HepG2 (cell line): ENCODE measurements around the gene SLC24A4.

Experiments used
- HNRNPH1 ChIP-seq: fragments of 200-400 bp; formaldehyde crosslinking; optimal IDR thresholded peaks from 2 replicates; pipeline ENCODE3; 2017; ENCODE audit warnings: mild to moderate bottlenecking, low read depth, low read length
- POLR2AphosphoS5 ChIP-seq: IDR thresholded peaks from 2 replicates; pipeline ENCODE4 v1.6.1; 2012; ENCODE audit warnings: low read depth, low read length
- SIN3A ChIP-seq: IDR thresholded peaks from 2 replicates; pipeline ENCODE4 v1.6.1; 2011; ENCODE audit warnings: low read depth, mild to moderate bottlenecking, control low read depth, low read length, borderline replicate concordance
- ZFP36L2 ChIP-seq: sonication (generic); formaldehyde crosslinking; IDR thresholded peaks from 2 replicates; pipeline ENCODE4 v1.4.0; 2020; ENCODE audit warnings: missing genetic modification reagents
- ZNF337 ChIP-seq: sonication (generic); formaldehyde crosslinking; IDR thresholded peaks from 2 replicates; pipeline ENCODE4 v1.5.1; 2020; ENCODE audit warnings: missing genetic modification reagents, low read depth, mild to moderate bottlenecking, borderline replicate concordance
- ZNF598 ChIP-seq: sonication (generic); formaldehyde crosslinking; IDR thresholded peaks from 2 replicates; pipeline ENCODE4 v1.5.1; 2020; ENCODE audit warnings: mild to moderate bottlenecking, missing genetic modification reagents, borderline replicate concordance
- TF ChIP-seq, protein P1 (sequence below): sonication (generic); formaldehyde crosslinking; IDR thresholded peaks from 2 replicates; pipeline ENCODE4 v1.5.0; 2020; ENCODE audit warnings: mild to moderate bottlenecking, missing genetic modification reagents, moderate library complexity
- TF ChIP-seq, protein P2 (sequence below), 2 experiments: IDR thresholded peaks; 2 replicates each; pipeline ENCODE4 v1.6.1; 2011 to 2012; ENCODE audit warnings: low read length in 2 of 2, borderline replicate concordance in 1 of 2, low read depth in 1 of 2, mild to moderate bottlenecking in 1 of 2, moderate library complexity in 1 of 2
- TF ChIP-seq, protein P3 (sequence below): IDR thresholded peaks from 2 replicates; pipeline ENCODE4 v1.6.1; 2016; ENCODE audit warnings: low read depth

DNA sequence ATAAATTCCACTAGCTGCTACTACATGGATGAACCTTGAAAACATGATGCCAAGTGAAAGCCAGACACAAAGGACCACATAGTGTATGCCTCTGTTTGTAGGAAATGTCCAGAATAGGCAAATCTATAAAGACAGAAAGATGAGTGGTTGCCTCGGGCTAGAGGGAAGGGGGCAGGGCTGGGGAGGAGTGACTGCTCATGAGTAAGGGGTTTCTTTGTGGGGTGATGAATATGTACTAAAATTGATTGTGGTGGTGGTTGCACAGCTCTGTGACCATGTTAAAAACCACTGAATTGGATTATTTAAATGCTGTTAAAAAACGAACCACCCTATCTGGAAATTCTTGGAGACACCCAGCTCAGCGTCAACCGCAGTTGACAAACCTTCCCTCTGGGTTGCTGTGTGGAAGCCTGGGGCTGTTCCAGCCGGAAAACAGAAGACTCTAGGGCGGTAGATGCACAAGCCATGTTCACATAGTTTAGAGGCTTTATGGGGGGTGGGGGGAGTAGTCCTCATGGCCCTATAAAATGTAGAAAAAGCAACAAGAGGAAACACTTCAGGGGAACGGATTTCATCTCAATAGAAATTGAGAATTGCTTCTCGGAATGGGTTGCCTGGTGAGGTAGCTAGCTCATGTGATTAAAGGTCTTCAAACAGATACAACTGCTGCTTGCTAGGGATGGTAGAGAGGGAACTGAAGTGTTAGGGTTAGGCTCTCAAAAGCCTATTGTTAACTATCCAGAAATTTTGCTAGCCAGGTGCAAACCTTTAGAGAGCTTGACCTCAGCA lies 220.0 kb downstream of the SLC24A4 start:
- TF ChIP-seq, protein P1, sequence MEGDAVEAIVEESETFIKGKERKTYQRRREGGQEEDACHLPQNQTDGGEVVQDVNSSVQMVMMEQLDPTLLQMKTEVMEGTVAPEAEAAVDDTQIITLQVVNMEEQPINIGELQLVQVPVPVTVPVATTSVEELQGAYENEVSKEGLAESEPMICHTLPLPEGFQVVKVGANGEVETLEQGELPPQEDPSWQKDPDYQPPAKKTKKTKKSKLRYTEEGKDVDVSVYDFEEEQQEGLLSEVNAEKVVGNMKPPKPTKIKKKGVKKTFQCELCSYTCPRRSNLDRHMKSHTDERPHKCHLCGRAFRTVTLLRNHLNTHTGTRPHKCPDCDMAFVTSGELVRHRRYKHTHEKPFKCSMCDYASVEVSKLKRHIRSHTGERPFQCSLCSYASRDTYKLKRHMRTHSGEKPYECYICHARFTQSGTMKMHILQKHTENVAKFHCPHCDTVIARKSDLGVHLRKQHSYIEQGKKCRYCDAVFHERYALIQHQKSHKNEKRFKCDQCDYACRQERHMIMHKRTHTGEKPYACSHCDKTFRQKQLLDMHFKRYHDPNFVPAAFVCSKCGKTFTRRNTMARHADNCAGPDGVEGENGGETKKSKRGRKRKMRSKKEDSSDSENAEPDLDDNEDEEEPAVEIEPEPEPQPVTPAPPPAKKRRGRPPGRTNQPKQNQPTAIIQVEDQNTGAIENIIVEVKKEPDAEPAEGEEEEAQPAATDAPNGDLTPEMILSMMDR (CRISPR knock-in tag): no peak
- TF ChIP-seq ZFP36L2: no peak
- TF ChIP-seq ZNF598 (CRISPR knock-in tag): no peak
- TF ChIP-seq, protein P2, sequence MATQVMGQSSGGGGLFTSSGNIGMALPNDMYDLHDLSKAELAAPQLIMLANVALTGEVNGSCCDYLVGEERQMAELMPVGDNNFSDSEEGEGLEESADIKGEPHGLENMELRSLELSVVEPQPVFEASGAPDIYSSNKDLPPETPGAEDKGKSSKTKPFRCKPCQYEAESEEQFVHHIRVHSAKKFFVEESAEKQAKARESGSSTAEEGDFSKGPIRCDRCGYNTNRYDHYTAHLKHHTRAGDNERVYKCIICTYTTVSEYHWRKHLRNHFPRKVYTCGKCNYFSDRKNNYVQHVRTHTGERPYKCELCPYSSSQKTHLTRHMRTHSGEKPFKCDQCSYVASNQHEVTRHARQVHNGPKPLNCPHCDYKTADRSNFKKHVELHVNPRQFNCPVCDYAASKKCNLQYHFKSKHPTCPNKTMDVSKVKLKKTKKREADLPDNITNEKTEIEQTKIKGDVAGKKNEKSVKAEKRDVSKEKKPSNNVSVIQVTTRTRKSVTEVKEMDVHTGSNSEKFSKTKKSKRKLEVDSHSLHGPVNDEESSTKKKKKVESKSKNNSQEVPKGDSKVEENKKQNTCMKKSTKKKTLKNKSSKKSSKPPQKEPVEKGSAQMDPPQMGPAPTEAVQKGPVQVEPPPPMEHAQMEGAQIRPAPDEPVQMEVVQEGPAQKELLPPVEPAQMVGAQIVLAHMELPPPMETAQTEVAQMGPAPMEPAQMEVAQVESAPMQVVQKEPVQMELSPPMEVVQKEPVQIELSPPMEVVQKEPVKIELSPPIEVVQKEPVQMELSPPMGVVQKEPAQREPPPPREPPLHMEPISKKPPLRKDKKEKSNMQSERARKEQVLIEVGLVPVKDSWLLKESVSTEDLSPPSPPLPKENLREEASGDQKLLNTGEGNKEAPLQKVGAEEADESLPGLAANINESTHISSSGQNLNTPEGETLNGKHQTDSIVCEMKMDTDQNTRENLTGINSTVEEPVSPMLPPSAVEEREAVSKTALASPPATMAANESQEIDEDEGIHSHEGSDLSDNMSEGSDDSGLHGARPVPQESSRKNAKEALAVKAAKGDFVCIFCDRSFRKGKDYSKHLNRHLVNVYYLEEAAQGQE (IDR thresholded peaks at IDR 0.05; ENCODE audit: borderline replicate concordance in 1 of 2, low read depth in 1 of 2, low read length in 2 of 2): no peak
- no peak for TF ChIP-seq HNRNPH1
- TF ChIP-seq SIN3A: no peak
- TF ChIP-seq, protein P3, sequence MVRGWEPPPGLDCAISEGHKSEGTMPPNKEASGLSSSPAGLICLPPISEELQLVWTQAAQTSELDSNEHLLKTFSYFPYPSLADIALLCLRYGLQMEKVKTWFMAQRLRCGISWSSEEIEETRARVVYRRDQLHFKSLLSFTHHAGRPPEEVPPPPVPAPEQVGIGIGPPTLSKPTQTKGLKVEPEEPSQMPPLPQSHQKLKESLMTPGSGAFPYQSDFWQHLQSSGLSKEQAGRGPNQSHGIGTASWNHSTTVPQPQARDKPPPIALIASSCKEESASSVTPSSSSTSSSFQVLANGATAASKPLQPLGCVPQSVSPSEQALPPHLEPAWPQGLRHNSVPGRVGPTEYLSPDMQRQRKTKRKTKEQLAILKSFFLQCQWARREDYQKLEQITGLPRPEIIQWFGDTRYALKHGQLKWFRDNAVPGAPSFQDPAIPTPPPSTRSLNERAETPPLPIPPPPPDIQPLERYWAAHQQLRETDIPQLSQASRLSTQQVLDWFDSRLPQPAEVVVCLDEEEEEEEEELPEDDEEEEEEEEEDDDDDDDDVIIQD: no peak
- no peak for TF ChIP-seq ZNF337
- TF ChIP-seq POLR2AphosphoS5: no peak
